ENCODE results near the gene CENPH.
"Not testable (repeated sequence)": the region's sequence is repeated elsewhere in the genome, so short reads cannot be mapped to it uniquely, and the experiment has no call there.

The CENPH gene, protein sequence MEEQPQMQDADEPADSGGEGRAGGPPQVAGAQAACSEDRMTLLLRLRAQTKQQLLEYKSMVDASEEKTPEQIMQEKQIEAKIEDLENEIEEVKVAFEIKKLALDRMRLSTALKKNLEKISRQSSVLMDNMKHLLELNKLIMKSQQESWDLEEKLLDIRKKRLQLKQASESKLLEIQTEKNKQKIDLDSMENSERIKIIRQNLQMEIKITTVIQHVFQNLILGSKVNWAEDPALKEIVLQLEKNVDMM

GRCh38 chr5:69189162-69190086 is at the start of gene CENPH:
Gene CENPH (plus strand): TSS chr5:69189583. CDS start chr5:69189635, 52 bp downstream.
- DNase-seq (ENCODE audit: low spot score): peak; percentile 93

DNA sequence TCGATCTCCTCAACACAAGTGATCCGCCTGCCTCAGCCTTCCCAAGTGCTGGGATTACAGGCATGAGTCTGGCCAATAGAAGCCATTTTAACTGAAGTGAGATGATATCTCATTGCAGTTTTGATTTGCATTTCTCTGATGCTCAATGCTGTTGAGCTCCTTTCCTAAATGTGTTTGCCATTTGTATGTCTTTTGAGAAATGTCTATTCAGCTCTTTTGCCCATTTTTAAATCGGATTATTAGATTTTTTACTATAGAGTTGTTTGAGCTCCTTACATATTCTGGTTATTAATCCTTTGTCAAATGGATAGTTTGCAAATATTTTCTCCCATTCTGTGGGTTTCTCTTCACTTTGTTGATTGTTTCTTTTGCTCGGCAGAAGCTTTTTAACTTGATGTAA is 49.1 kb upstream of the CENPH start:
- DNase-seq (ENCODE audit: low spot score): not testable (repeated sequence)

DNA sequence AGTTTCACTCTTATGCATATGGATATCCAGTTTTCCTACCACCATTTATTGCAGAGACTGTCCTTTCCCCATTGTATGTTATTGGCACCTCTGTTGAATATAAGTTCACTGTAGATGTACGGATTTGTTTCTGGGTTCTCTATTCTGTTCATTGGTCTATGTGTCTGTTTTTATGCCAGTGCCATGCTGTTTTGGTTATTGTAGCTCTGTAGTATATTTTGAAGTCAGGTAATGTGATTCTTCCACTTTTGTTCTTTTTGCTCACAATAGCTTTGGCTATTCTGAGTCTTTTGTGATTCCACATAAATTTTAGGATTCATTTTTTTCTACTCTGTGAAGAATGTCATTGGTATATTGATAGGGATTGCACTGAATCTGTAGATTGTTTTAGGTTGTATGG is 48.6 kb upstream of the CENPH start:
- no peak for DNase-seq (ENCODE audit: low spot score)

GRCh38 chr5:69148576-69148975 is 40.8 kb upstream of the CENPH start:
- DNase-seq (ENCODE audit: low spot score): not testable (repeated sequence)

GRCh38 chr5:69148981-69149675 is 40.3 kb upstream of the CENPH start:
- no peak for DNase-seq (ENCODE audit: low spot score)

DNA sequence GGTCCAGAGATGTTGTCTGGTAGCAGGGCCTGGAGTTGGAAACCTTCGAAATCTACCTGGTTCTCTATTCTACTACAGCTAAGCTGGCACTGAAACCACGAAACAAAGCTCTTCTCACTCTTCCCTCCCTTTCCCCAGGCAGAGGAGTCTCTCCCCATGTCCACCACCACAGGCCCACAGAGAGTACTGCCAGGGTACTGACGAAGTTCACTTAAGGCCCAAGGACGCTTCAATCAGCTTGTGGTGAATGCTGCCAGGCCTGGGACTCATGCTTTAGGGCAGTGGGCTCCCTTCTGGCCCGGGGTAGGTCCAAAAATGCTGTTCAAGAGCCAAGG is 39.7 kb upstream of the CENPH start:
- DNase-seq (ENCODE audit: low spot score): no peak

DNA sequence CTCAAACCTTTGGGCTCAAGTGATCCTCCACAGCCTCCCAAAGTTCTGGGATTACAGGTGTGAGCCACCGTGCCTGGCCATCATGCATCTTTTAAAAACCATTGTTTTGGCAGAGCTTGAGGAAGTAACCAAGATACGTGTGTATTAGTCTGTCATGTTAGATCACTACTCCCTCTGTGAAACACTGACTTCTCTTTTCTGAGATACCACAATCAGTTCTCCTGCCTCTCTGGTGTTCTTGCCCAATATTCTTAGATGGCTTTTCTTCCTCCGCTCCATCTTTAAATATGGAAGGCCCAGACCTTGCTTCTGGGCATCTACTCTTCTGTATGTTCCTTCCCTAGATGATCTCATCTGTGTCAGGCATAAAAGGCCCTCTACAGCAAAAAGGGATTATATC is 36.7 kb upstream of the CENPH start:
- no peak for DNase-seq (ENCODE audit: low spot score)

DNA sequence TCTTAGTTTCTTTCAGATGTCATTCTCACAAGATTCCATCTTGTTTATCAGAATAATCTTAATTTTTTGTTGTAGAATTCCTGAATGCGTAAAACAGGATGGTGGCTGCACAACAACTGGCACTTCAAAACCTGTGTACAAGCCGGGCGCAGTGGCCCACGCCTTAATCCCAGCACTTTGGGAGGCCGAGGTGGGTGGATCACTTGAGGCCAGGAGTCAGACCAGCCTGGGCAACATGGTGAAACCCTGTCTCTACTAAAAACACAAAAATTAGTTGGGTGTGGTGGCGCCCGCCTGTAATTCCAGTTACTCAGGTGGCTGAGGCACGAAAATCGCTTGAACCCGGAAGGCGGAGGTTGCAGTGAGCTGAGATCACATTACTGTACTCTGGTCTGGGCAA is 32.9 kb upstream of the CENPH start:
- no peak for DNase-seq (ENCODE audit: low spot score)

- no peak for DNase-seq (ENCODE audit: low spot score)
These were observed 31.3 kb upstream of the CENPH start for GRCh38 chr5:69158039-69158438.

- DNase-seq (ENCODE audit: low spot score): no peak
These were observed 28.7 kb upstream of the CENPH start for GRCh38 chr5:69160651-69161050.

GRCh38 chr5:69166686-69167492 is 22.5 kb upstream of the CENPH start, which contains the start of gene CCNB1:
Gene CCNB1 (plus strand): TSS chr5:69167150. CDS start chr5:69167263, 113 bp downstream.
- DNase-seq (ENCODE audit: low spot score): peak; percentile 99

DNA sequence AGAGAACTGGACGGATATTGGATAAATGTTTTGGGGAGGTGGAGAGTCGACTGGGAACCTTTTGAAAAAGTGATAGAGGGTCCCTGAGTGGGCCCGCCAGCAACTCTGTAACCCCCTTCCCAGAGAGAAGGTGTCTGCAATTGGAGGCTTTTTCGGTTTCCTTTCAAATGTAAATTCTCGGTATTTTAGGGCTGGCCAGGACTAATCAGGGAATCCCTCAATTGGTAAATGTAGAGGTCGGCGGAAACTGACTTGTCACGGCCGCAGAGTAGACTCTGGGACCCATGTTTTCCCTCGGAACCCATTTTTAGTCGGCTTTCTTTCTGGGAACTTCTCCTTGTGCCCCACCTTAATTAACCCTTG is 21.9 kb upstream of the CENPH start:
- peak; percentile 12 for DNase-seq (ENCODE audit: low spot score)

DNA sequence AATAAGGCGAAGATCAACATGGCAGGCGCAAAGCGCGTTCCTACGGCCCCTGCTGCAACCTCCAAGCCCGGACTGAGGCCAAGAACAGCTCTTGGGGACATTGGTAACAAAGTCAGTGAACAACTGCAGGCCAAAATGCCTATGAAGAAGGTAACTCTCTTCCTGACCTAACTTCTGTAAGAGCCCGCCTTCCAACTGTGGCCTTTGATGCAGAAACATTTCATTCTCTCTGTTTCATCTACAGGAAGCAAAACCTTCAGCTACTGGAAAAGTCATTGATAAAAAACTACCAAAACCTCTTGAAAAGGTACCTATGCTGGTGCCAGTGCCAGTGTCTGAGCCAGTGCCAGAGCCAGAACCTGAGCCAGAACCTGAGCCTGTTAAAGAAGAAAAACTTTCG is 21.5 kb upstream of the CENPH start:
- DNase-seq (ENCODE audit: low spot score): no peak

- no peak for DNase-seq (ENCODE audit: low spot score)
These were observed 18.9 kb upstream of the CENPH start for GRCh38 chr5:69170495-69170894.

GRCh38 chr5:69170969-69171368 is 18.4 kb upstream of the CENPH start:
- DNase-seq (ENCODE audit: low spot score): no peak

GRCh38 chr5:69181659-69182293 is 7.6 kb upstream of the CENPH start:
- not testable (repeated sequence) for DNase-seq (ENCODE audit: low spot score)

DNA sequence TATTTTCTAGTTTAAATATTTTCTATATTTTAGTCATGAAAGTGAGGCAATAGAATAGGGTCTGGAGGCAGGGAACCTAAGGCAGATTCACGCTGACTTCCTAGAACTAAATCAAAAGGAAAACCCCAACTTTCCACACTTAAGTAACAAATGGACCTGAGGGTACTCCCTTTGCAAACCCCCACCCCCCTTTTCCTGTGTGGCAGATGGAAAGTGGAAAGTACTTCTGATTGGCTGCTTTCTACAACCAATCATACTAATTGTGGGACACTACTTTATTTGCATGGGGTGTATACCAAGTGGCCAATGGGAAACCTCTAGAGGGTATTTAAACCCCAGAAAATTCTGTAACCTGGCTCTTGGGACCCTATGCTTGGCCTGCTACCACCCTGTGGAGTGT is 4.8 kb upstream of the CENPH start:
- DNase-seq (ENCODE audit: low spot score): no peak

- no peak for DNase-seq (ENCODE audit: low spot score)
These were observed 2.0 kb upstream of the CENPH start for GRCh38 chr5:69187342-69187741.

GRCh38 chr5:69188811-69189161 is 597 bp upstream of the CENPH start:
- no peak for DNase-seq (ENCODE audit: low spot score)

DNA sequence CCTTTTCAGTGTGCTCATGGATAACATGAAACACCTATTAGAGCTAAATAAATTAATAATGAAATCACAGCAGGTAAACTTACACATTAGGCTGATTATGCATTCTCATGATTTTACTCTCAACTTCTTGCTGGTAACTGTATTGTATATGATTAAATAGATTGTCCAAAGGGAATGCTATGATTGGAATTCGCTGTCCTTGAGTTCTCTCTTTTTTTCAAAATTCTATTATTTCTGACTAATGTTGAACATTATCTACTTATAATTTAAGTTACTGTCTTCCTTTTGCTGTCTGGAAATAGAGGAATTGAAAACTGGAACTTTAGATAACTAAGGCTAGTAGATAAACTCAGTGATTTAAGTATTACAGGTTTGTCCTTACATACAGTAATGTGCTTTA is 13.1 kb downstream of the CENPH start:
- DNase-seq (ENCODE audit: low spot score): no peak

DNA sequence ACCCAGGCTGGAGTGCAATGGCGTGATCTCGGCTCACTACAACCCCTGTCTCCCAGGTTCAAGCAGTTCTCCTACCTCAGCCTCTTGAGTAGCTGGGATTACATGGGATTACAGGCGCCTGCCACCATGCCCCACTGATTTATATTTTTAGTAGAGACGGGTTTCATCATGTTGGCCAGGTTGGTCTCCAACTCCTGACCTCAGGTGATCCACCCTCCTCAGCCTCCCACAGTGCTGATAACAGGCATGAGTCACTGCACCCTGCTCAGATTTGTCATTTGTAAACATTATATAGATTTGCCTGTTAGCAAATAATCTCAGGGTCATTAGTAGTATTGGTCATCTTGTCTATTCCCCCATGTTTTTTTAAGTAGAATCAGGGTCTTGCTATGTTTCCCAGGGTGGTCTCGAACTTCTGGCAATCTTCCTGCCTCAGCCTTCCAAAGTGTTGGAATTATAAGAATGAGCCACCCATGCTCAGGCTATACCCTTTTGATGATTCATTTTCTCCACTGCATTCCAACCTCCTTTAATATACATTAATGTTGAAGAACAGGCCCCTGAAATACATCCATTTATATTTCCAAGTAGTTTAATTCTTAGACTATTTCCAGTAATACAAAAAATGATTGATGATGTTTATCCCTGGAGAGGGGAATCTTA is 17.3 kb downstream of the CENPH start:
- DNase-seq (ENCODE audit: low spot score): no peak

Data from kidney tubule cell (primary cell).